T-helper 2 cell (primary cell): Measurements from ENCODE around the gene MRPS24.
"Not testable (repeated sequence)": the region's sequence is repeated elsewhere in the genome, so short reads cannot be mapped to it uniquely, and the experiment has no call there.

Source experiments
- DNase-seq, 5 experiments: peaks; one replicate each; pipeline versions ENCODE4 v3.0.0 to v3.0.0-alpha.2; 2012 to 2022

MRPS24 gene

GRCh38 chr7:43830917-43831316 is 38.4 kb downstream of the MRPS24 start:
- not testable (repeated sequence) for DNase-seq

- DNase-seq, result no peak
These were observed 43.9 kb downstream of the MRPS24 start for GRCh38 chr7:43825391-43825808.

GRCh38 chr7:43824963-43825362 is 44.4 kb downstream of the MRPS24 start:
- no peak for DNase-seq

- not testable (repeated sequence) for DNase-seq
These were observed 44.8 kb downstream of the MRPS24 start for GRCh38 chr7:43824513-43824912.

- no peak for DNase-seq
These were observed 45.4 kb downstream of the MRPS24 start for GRCh38 chr7:43823941-43824340.

GRCh38 chr7:43823425-43823824 is 45.9 kb downstream of the MRPS24 start:
- DNase-seq, result not testable (repeated sequence)
